Measurements from ENCODE around the gene HOXD10. TPM values are rescaled to one million over a fixed set of nuclear protein-coding genes. Genes with fewer than 3 reads are reported as not detected.

HOXD10 gene
- total RNA-seq, 3 donors from 2014 or later = 1.6 to 5.2 TPM; not detected in 1

GRCh38 chr2:176072292-176072669, 44.3 kb upstream of the HOXD10 start:
- Histone ChIP-seq H3K36me3 (no peaks in the 10 kb centered on the region), H3K27me3 (peaks cover 13 to 100% of the 10 kb centered on the region in 2 donors)

DNA sequence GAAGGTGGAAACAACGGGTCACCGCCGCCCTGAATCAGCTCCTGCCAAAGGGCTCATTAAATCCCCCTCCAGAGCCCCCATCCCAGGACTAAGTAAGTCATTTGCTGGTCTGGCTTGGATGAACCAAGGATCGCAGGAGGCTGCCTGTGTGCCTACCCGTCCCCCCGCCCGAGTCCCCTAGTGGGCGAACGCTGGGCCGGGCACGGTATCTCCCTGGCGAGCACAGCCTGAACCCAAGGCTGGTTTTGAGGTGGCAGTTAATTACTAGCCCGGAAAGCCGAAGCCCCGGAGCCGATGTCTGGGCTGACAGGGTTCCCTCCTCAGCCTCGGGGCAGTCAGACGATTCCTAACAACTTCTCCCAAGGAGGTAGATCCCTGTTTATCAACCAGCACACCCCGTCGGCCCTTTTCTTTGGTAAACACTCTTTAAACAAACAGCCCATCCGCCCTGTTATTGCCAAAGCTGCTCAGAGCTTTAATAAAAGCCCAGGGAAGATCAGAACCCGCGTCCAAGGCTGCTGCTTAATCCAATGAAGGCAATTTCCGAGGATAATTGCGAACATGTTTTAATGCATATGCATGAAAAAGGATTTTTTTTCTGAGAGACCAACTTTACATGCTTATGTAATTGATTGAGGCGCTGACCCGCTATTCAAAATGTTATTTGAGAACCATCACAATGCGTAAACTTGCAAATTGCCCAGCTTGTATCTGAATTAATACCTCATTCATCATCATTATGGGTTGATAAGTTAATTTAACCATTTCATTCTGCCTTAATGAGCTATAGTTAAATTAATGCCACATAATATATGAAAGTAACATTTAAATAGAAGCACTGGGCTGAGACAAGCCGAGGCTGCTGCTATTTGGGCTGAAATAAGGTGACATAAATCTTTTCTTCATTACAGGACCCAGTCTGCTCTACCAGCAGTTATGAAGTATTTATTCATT, 43.4 kb upstream of the HOXD10 start:
- intact Hi-C loops (cut with DNase I; ENCODE audit: low total_unique reads) = no loop called here
- TF ChIP-seq POLR2AphosphoS5 (IDR thresholded peaks at IDR 0.05) = no peak
- no peak for TF ChIP-seq POLR2A (IDR thresholded peaks at IDR 0.05)
- TF ChIP-seq, protein P1, sequence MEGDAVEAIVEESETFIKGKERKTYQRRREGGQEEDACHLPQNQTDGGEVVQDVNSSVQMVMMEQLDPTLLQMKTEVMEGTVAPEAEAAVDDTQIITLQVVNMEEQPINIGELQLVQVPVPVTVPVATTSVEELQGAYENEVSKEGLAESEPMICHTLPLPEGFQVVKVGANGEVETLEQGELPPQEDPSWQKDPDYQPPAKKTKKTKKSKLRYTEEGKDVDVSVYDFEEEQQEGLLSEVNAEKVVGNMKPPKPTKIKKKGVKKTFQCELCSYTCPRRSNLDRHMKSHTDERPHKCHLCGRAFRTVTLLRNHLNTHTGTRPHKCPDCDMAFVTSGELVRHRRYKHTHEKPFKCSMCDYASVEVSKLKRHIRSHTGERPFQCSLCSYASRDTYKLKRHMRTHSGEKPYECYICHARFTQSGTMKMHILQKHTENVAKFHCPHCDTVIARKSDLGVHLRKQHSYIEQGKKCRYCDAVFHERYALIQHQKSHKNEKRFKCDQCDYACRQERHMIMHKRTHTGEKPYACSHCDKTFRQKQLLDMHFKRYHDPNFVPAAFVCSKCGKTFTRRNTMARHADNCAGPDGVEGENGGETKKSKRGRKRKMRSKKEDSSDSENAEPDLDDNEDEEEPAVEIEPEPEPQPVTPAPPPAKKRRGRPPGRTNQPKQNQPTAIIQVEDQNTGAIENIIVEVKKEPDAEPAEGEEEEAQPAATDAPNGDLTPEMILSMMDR (IDR thresholded peaks at IDR 0.05) = no peak
- Histone ChIP-seq H3K4me3 (no peak overlapping the region), H3K4me1 (no peaks in the 10 kb centered on the region), H3K27ac (no peak overlapping the region), H3K9me3 (no peaks in the 10 kb centered on the region), H3K27me3 (peaks cover 12 to 100% of the 10 kb centered on the region in 2 donors), H3K36me3 (no peaks in the 10 kb centered on the region)
- no peak for DNase-seq (ENCODE audit: low spot score in 2 of 2)

More at GRCh38 chr2:176072292-176072669, 44.3 kb upstream of the HOXD10 start:
- no peak for DNase-seq (ENCODE audit: low spot score in 2 of 2)
- no peak overlapping the region for H3K4me3 ChIP-seq
- no peaks in the 10 kb centered on the region for H3K4me1 ChIP-seq
- H3K27ac ChIP-seq = no peak overlapping the region
- TF ChIP-seq POLR2AphosphoS5 (IDR thresholded peaks at IDR 0.05) = no peak
- TF ChIP-seq POLR2A (IDR thresholded peaks at IDR 0.05) = no peak
- TF ChIP-seq, protein P1 (IDR thresholded peaks at IDR 0.05) = no peak
- intact Hi-C loops (cut with DNase I; ENCODE audit: low total_unique reads) = no loop called here
- H3K9me3 ChIP-seq = no peaks in the 10 kb centered on the region

DNA sequence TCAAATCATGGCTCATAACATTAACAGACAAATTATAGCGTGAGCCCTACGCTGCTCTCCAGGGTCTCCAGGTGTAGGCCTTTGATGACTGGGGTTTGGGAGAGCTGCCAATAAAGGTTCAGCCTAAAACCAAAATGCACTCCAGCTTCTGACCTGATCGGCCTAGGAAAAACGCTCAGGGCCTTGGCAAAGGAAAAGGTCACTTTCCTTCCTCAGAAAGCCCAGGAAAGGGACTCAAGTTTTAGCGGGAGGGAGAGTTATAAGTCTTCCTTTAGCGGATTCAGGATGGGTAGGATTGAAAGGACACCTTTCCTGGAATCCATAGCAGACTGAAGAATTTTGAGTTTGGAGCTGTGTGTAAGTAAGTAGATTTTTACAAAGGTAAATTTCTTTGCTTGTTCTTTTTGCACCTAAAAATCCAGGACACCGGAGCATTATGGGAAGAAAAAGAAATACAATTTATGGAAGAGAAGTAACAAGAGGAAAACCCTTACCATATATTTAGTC, 41.6 kb upstream of the HOXD10 start:
- H3K4me3 ChIP-seq = no peak overlapping the region
- H3K27ac ChIP-seq = no peak overlapping the region
- no peak for DNase-seq (ENCODE audit: low spot score in 2 of 2)
- no peaks in the 10 kb centered on the region for H3K4me1 ChIP-seq
- intact Hi-C loops (cut with DNase I; ENCODE audit: low total_unique reads) = no loop called here
- H3K9me3 ChIP-seq = no peaks in the 10 kb centered on the region
- peaks cover 7 to 100% of the 10 kb centered on the region in 2 donors for H3K27me3 ChIP-seq
- H3K36me3 ChIP-seq = no peaks in the 10 kb centered on the region
- TF ChIP-seq, protein P1 (IDR thresholded peaks at IDR 0.05) = no peak
- TF ChIP-seq POLR2AphosphoS5 (IDR thresholded peaks at IDR 0.05) (no peak), POLR2A (IDR thresholded peaks at IDR 0.05) (no peak)

DNA sequence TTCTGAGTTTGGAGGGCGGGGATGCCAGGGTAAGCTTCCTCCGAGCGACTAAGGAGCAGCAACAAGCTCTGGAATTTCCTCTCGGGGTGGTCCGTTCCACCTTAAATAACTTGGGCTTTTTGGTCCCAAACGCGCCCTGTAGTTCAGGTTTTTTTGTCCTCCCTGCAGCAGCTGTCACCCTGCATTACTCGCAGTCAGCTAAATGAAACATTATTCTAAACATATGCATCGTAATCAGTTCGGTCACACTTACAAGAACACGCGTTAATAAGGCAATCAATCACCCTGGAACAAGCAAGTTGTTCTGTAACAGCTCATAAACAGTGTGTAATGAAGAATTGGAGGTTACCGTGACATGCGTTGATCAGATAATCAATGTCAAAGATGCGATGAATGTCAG, 41.1 kb upstream of the HOXD10 start:
- intact Hi-C loops (cut with DNase I; ENCODE audit: low total_unique reads) = no loop called here
- H3K4me1 ChIP-seq = no peaks in the 10 kb centered on the region
- no peak for DNase-seq (ENCODE audit: low spot score in 2 of 2)
- H3K27ac ChIP-seq = no peak overlapping the region
- no peak overlapping the region for H3K4me3 ChIP-seq
- H3K27me3 ChIP-seq = peaks cover 7 to 98% of the 10 kb centered on the region in 2 donors
- TF ChIP-seq POLR2A (IDR thresholded peaks at IDR 0.05) (no peak), POLR2AphosphoS5 (IDR thresholded peaks at IDR 0.05) (no peak)
- TF ChIP-seq, protein P1 (IDR thresholded peaks at IDR 0.05) = no peak
- no peaks in the 10 kb centered on the region for H3K36me3 ChIP-seq
- H3K9me3 ChIP-seq = no peaks in the 10 kb centered on the region

- TF ChIP-seq, protein P1 (IDR thresholded peaks at IDR 0.05) = no peak
- TF ChIP-seq POLR2A (IDR thresholded peaks at IDR 0.05) (no peak), POLR2AphosphoS5 (IDR thresholded peaks at IDR 0.05) (no peak)
- intact Hi-C loops (cut with DNase I; ENCODE audit: low total_unique reads) = no loop called here
- no peak for DNase-seq (ENCODE audit: low spot score in 2 of 2)
- no peak overlapping the region for H3K4me3 ChIP-seq
- no peaks in the 10 kb centered on the region for H3K4me1 ChIP-seq
- H3K9me3 ChIP-seq = peaks cover 0 to 1% of the 10 kb centered on the region in 2 donors
- no peak overlapping the region for H3K27ac ChIP-seq
- H3K36me3 ChIP-seq = no peaks in the 10 kb centered on the region
- H3K27me3 ChIP-seq = peaks cover 7 to 98% of the 10 kb centered on the region in 2 donors
Measured at GRCh38 chr2:176076063-176076462, 40.5 kb upstream of the HOXD10 start.
